D341Med (cell line): ENCODE data around the gene TIGD6.
A peak's percentile ranks its signal among the peaks of the same experiment; 100 is the strongest.
"Not testable (repeated sequence)": the region's sequence is repeated elsewhere in the genome, so short reads cannot be mapped to it uniquely, and the experiment has no call there.

ENCODE experiments used
- DNase-seq: peaks from one replicate; pipeline ENCODE4 v3.0.0; 2012; ENCODE audit warnings: low spot score

TIGD6 gene

DNA sequence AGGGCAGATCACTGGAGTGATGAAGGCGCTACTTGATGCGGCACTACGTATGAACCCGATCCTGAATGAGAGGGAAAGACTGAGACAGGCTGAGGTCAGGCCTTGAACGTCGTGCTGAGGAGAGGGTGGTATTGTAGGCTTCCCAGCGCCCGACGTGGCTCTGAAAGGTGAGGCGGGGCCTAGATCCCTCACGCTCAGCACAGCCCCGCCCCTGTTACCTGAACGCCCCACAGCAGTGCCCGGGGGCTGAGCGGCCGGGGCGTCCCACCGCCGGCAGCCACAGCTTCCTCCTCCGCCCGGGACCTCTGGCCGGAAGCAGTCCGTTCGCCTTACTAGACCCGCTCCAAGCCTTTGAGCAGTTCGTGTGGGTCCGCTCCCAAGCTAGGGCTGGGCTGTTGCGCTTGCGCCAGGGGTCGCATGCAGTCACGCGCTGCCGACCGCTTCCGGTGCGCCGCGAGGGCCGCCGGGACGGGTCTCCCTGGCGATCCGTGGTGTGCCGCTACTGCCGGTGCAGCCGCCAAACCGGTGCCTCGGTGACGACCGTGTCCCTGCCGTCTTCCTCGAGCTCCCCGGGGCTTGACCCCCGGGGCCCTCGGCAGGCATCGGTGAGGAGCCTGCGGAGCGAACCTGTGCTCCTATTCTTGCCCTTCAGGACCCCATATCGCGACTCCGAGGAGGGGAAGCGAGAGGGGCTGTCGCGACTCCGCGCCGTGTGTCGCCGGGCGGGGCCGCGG lies at the start of gene TIGD6, which contains the start of gene HMGXB3:
TIGD6 (minus strand) TSS at position 399 of the 734 bp plus-strand sequence. CDS start 4,306 bp downstream, outside the sequence.
HMGXB3 (plus strand) TSS at position 484 of the 734 bp plus-strand sequence. CDS start 4,114 bp downstream, outside the sequence.
- DNase-seq = peak; percentile 95

- DNase-seq = no peak
Observed at GRCh38 chr5:150046031-150046430, 45.6 kb upstream of the TIGD6 start.

DNA sequence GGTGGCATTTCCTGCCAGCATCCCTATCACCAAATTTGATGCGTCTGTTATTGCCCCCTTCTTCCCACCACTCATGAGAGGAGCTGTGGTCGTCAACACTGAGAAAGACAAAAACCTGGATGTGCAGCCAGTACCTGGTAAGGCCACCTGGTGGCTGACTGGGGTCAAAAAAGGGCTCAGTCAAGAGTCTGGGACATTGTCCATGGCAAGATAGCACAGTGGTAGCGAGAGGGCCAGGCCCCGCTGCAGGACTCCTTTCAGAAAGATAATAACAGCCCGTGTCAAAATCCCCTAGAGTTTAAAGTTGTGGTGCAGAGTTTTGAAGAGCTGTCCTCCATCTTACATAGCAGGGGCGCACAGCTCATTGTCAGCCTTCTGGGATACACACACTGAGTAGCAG lies 45.1 kb upstream of the TIGD6 start:
- DNase-seq = no peak

DNA sequence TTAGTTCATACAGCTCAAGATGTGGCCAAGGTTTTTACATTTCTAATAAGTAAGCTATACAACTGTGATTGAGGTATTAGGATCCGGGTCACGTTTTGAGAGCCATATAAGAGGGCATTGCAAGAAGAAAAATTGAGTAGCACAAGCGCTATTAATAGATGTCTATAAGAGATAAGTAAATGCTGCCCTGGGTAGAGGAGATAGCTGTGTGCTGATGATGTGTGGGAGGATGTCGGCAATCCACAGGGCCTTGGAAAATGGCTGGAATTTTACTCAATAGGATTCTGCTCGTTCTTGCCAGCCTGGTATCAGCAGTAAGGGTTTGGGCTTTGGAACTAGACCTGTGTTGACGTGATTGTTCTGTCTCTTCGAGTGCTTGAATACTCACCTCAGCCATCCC lies 44.3 kb upstream of the TIGD6 start:
- no peak for DNase-seq

DNA sequence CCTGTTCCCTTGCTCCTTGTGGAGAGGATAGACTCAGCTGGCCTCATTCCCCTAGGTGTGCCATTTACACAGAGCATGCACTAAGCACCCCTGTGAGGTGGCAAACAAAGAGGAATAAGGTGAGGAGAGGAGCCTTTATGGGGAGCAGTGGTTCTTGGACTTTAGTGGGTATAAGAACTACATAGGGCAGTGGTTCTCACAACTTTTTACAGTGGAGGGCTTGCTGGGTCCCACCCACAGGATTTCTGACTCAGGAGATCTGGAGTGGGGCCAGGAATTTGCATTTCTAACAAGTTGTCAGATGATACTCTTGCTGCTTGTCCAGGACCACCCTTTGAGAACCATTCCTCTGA lies 43.9 kb upstream of the TIGD6 start:
- no peak for DNase-seq

GRCh38 chr5:150043657-150044328 lies 43.3 kb upstream of the TIGD6 start:
- no peak for DNase-seq

DNA sequence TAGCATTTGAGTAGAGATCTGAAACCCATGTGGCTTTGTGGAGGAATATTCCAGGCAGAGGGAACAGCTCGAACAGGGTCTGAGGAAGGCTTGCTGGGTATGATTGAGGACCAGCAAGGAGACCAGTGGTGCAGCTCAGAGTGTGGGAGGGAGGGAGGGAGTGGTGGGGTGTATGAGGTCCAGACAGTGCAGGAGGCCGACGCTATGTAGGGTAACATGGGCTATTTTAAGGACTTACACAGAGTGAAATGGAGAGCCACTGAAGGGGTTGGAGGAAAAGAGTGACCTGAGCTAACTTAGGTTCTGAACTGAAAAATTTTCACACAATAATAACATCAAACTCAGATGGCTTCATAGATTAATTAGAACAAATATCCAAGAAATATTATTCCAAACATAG lies 42.0 kb upstream of the TIGD6 start:
- no peak for DNase-seq

DNA sequence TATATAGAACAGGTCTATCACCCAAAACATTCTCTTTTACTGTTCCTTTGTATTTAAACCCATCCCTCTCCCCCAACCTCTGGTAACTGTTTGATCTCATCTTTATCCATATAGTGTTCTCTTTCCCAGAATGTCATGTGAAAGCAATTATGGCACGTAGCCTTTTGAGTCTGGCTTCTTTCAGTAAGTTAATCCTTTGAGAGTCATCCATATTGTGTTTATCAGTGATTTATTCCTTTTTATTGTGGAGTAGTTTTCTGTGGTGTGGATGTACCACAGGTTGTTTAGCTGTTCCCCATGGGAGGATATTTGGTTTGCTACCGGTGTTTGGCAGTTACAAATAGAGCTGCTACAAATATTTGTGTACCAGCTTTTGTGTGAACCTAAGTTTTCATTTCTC lies 38.1 kb upstream of the TIGD6 start:
- DNase-seq = no peak

DNA sequence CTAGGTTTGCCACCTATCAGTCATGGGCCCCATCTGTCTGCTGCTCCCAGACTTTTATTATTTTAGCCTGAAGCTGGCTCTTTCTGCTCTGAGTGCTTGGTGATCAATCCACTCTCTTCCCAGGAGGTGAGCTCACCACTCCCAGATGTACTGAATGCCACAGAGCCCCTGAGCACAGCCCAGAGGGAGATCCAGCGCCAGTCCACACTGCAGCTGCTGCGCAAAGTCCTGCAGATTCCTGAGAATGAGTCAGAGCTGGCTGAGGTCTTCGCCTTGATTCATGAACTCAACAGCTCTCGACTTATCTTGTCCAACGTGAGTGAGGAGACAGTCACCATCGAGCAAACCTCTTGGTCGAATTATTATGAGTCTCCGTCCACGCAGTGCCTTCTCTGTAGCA lies 36.1 kb upstream of the TIGD6 start:
- DNase-seq = no peak

- DNase-seq = no peak
Observed at GRCh38 chr5:150035139-150035895, 34.9 kb upstream of the TIGD6 start.

GRCh38 chr5:150034662-150035061 lies 34.2 kb upstream of the TIGD6 start:
- no peak for DNase-seq

- no peak for DNase-seq
Observed at GRCh38 chr5:150033334-150033733, 32.9 kb upstream of the TIGD6 start.

DNA sequence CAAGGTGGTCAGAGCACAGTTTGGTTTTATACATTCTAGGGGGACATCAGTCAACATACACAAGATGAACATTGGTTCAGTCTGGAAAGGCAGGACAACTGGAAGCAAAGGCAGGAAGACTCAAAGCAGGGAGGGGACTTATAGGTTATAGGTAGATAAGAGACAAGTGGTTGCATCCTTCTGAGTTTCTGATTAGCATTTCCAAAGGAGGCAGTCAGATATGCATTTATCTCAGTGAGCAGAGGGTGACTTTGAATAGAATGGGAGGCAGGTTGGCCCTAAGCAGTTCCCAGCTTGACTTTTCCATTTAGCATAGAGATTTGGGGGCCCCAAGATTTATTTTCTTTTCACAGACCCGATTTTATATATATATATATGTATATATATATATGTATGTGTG lies 27.6 kb upstream of the TIGD6 start:
- DNase-seq = not testable (repeated sequence)

GRCh38 chr5:150026682-150027172 lies 26.3 kb upstream of the TIGD6 start:
- no peak for DNase-seq

DNA sequence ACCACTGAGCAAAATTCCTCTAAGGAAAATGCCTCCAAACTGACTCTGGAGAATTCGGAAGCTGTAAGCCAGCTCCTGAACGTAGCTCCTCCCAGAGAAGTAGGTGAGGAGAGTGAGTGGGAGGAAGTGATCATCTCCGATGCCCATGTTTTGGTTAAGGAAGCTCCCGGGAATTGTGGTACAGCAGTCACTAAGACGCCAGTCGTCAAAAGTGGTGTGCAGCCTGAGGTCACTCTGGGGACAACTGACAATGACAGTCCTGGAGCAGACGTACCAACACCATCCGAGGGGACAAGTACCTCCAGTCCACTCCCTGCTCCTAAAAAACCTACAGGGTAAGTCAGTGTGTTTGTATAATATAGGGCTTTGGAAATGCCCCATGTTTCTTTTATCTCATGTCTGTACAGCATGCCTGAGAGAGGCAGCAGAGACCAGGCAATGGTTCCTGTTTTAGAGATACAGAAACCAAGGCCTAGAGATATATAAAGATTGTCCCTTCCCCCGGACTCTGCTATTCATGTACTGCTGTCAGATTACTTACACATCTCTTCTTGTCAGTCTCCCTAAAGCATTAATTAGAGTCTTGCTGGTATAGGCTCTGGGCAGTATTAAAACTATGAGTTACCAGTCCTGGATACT lies 24.0 kb upstream of the TIGD6 start:
- DNase-seq = no peak

GRCh38 chr5:150023136-150023535 lies 22.7 kb upstream of the TIGD6 start:
- DNase-seq = no peak

DNA sequence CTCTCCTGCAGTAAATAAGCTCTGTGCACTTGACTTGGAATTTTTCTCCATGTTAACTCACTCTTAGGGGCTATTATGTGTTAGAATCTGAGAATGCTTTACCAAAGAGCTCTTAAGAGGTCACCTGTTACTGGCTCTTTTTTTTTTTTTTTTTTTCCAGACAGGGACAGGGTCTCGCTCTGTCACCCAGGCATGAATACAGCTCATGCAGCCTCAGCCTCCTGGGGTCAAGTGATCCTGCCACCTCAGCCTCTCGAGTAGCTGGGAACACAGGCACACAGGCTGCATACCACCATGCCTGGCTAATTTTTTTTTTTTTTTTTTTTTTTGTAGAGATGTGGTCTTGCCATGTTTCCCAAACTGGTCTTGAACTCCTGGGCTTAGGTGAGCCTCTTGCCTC lies 22.2 kb upstream of the TIGD6 start:
- no peak for DNase-seq

- no peak for DNase-seq
Observed at GRCh38 chr5:150022158-150022531, 21.7 kb upstream of the TIGD6 start.

GRCh38 chr5:150021491-150022157 lies 21.2 kb upstream of the TIGD6 start:
- DNase-seq = no peak

GRCh38 chr5:150020249-150020648 lies 19.8 kb upstream of the TIGD6 start:
- DNase-seq = no peak

- no peak for DNase-seq
Observed at GRCh38 chr5:150017226-150018005, 17.0 kb upstream of the TIGD6 start.
